OCI-LY3 (cell line): ENCODE measurements around the gene ANHX.

ENCODE experiments used
- H2AFZ ChIP-seq: fragments of 200-600, 300-600 bp; shearing (Covaris generic); 2 replicates; pipeline ENCODE4 v1.6.0; 2014; ENCODE audit warnings: antibody characterized with exemption, low read depth, low read length
- H3K27ac ChIP-seq: fragments of 200-600, 300-600 bp; sonication (generic); 2 replicates; pipeline ENCODE4 v1.5.1; 2014; ENCODE audit warnings: mild to moderate bottlenecking, low read length, moderate library complexity, mixed read lengths
- H3K27me3 ChIP-seq: fragments of 200-600, 300-600 bp; sonication (generic); 2 replicates; pipeline ENCODE4 v1.6.1; 2014; ENCODE audit warnings: low read depth, low read length, mixed read lengths
- H3K36me3 ChIP-seq: fragments of 200-600, 300-600 bp; sonication (generic); replicated peaks from 2 replicates; pipeline ENCODE3; 2014; ENCODE audit warnings: low read depth, low read length, mixed read lengths
- H3K4me1 ChIP-seq: fragments of 300-600, 200-600 bp; sonication (generic); 2 replicates; pipeline ENCODE4 v1.6.1; 2014; ENCODE audit warnings: low read length, mixed read lengths
- H3K4me2 ChIP-seq: fragments of 200-600, 300-600 bp; sonication (generic); 2 replicates; pipeline ENCODE4 v1.6.1; 2014; ENCODE audit warnings: low read length, mixed read lengths
- H3K4me3 ChIP-seq: fragments of 300-600, 200-600 bp; sonication (generic); 2 replicates; pipeline ENCODE4 v1.5.1; 2014; ENCODE audit warnings: antibody characterized with exemption, mild to moderate bottlenecking, low read length, moderate library complexity
- H3K79me2 ChIP-seq: fragments of 300-600, 200-600 bp; shearing (Covaris generic); 2 replicates; pipeline ENCODE4 v1.6.1; 2014; ENCODE audit warnings: mild to moderate bottlenecking, low read length, mixed read lengths
- H3K9ac ChIP-seq: fragments of 300-600, 200-600 bp; shearing (Covaris generic); 2 replicates; pipeline ENCODE4 v1.6.0; 2014; ENCODE audit warnings: mild to moderate bottlenecking, low read length, moderate library complexity
- H3K9me3 ChIP-seq: fragments of 200-600, 300-600 bp; shearing (Covaris generic); 2 replicates; pipeline ENCODE4 v1.6.1; 2014; ENCODE audit warnings: low read length, mixed read lengths; ENCODE audit not compliant: insufficient read depth
- H4K20me1 ChIP-seq: fragments of 200-600, 300-600 bp; sonication (generic); 2 replicates; pipeline ENCODE4 v1.6.1; 2016; ENCODE audit warnings: low read length, mixed read lengths; ENCODE audit not compliant: insufficient read depth
- CTCF ChIP-seq: fragments of 200-600, 300-600 bp; sonication (generic); IDR thresholded peaks from 2 replicates; pipeline ENCODE4 v1.5.1; 2014; ENCODE audit warnings: antibody characterized with exemption, low read length, low read depth
- EZH2phosphoT487 ChIP-seq: fragments of 200-600 bp; shearing (Covaris generic); IDR thresholded peaks from 2 replicates; pipeline ENCODE4 v1.6.1; 2018; ENCODE audit warnings: antibody characterized with exemption, mixed run types, low read depth

Gene ANHX

GRCh38 chr12:133220521-133220920, 15.2 kb downstream of the ANHX start:
- no peak overlapping the region for H3K4me3 ChIP-seq
- TF ChIP-seq CTCF (no peak), EZH2phosphoT487 (no peak)
- no peak overlapping the region for H3K9ac ChIP-seq
- H3K9me3 ChIP-seq, result peaks cover 16% of the 10 kb centered on the region; the same call in 1 of the 2 replicates
- H3K4me2 ChIP-seq, result no peak overlapping the region
- H3K79me2 ChIP-seq, result no peaks in the 10 kb centered on the region
- no peaks in the 10 kb centered on the region for H3K27me3 ChIP-seq
- H4K20me1 ChIP-seq, result no peaks in the 10 kb centered on the region
- H3K36me3 ChIP-seq, result no peaks in the 10 kb centered on the region
- no peaks in the 10 kb centered on the region for H3K4me1 ChIP-seq
- no peak overlapping the region for H2AFZ ChIP-seq
- no peak overlapping the region for H3K27ac ChIP-seq

GRCh38 chr12:133217219-133217618, 18.5 kb downstream of the ANHX start:
- Histone ChIP-seq H3K4me1 (no peaks in the 10 kb centered on the region), H4K20me1 (no peaks in the 10 kb centered on the region), H3K9ac (no peak overlapping the region), H3K27ac (no peak overlapping the region), H3K27me3 (no peaks in the 10 kb centered on the region), H3K9me3 (peaks cover 22% of the 10 kb centered on the region; the same call in 1 of the 2 replicates), H3K4me2 (no peak overlapping the region), H3K36me3 (no peaks in the 10 kb centered on the region), H3K4me3 (no peak overlapping the region), H2AFZ (no peak overlapping the region), H3K79me2 (no peaks in the 10 kb centered on the region)
- TF ChIP-seq EZH2phosphoT487 (no peak), CTCF (no peak)

- H3K9me3 ChIP-seq, result peaks cover 25% of the 10 kb centered on the region
- no peak for TF ChIP-seq EZH2phosphoT487
- TF ChIP-seq CTCF, result no peak
- H3K4me1 ChIP-seq, result no peaks in the 10 kb centered on the region
- H3K4me2 ChIP-seq, result no peak overlapping the region
- no peak overlapping the region for H2AFZ ChIP-seq
- no peak overlapping the region for H3K4me3 ChIP-seq
- H3K36me3 ChIP-seq, result no peaks in the 10 kb centered on the region
- no peak overlapping the region for H3K27ac ChIP-seq
- no peaks in the 10 kb centered on the region for H3K27me3 ChIP-seq
- H4K20me1 ChIP-seq, result no peaks in the 10 kb centered on the region
- H3K9ac ChIP-seq, result no peak overlapping the region
- H3K79me2 ChIP-seq, result no peaks in the 10 kb centered on the region
Observed at GRCh38 chr12:133215724-133216123, 20.0 kb downstream of the ANHX start.

GRCh38 chr12:133206390-133206789, 29.3 kb downstream of the ANHX start:
- no peaks in the 10 kb centered on the region for H4K20me1 ChIP-seq
- no peak overlapping the region for H3K4me3 ChIP-seq
- H3K4me1 ChIP-seq, result no peaks in the 10 kb centered on the region
- no peak overlapping the region for H3K27ac ChIP-seq
- H3K9me3 ChIP-seq, result peaks cover 60% of the 10 kb centered on the region
- no peak overlapping the region for H2AFZ ChIP-seq
- H3K27me3 ChIP-seq, result no peaks in the 10 kb centered on the region
- H3K9ac ChIP-seq, result no peak overlapping the region
- no peak overlapping the region for H3K4me2 ChIP-seq
- TF ChIP-seq EZH2phosphoT487 (no peak), CTCF (no peak)
- no peaks in the 10 kb centered on the region for H3K79me2 ChIP-seq
- H3K36me3 ChIP-seq, result peaks cover 50% of the 10 kb centered on the region
